NOMO-1 treated with DMSO at 0.1 percent for 48 hours (cell line): ENCODE measurements around the gene MLLT10.

Experiments
- DNase-seq: peaks from one replicate; lab custom pipeline; 2025; ENCODE audit not compliant: unreplicated experiment; lab: John Stamatoyannopoulos, UW

Gene MLLT10

DNA sequence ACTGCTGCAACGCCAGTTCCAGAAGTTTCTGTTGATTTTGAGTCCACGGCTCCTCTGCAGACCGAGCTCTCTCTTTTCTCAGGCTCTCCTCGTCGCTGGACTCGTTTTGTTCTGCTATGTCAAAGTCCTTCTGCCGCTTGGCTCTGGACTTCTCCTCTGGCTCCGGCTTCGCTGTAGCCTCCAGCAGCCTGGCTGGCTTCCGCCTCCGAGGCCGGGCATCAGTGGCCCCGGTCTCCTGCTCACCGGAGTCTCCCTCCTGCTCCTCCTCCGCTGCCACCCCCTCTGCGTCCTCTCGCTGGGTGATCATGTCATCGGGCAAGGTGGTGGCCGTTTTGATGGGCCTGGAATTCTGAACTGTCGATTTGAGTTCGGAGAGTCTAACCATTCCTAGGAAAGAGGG, 225.2 kb downstream of the MLLT10 start:
- no peak for DNase-seq

DNA sequence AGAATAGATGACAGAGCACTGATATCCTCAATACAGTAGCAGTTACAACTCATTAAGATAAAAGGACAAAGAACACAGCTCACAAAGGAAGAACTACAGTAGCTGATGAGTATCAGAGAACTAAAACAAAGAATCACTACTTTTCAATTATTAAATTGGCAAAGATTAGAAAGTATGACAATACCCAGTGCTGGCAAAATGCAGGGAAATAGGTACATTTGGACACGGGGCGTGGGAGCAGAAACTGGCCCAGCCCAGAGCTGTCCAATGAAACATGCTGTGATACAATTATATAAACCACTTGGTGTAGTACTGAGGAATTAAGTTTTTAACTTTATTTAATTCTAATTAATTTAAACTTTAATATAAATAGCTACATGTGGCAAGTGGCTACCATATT, 226.3 kb downstream of the MLLT10 start:
- DNase-seq: no peak

DNA sequence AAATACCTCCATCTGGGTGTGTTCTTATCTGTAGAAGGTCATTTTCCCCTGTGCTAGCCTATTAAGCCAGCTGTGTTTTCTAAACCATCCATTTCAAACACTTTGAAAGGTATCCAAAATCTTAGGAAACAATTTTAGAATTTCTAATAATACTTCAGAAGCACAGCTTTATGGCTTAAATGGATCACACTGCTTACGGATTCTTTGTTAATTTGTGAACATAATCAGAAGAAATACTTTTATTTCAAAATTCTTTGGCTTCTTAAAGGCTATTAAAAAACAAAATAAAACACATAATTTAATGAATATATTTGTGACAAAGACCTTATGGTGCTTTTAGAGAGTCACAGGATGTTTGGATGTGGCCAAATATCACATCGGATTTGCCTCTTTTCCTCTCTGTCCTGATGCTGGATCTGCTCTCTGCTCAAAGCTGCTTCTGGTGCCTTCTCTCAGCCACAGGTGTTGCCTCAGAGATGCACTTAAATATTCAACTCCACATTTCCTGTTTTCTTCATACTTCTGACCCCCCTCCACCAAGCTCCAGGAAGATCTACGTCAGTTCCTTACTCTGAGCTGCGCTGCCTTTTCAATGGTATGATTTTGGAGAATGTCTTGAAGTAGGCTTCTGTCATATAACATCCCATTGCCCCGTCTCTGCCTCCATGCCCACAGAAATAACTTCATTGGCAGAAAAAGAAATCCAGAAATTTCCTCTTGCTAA, 230.6 kb downstream of the MLLT10 start:
- peak; percentile 9 for DNase-seq

DNA sequence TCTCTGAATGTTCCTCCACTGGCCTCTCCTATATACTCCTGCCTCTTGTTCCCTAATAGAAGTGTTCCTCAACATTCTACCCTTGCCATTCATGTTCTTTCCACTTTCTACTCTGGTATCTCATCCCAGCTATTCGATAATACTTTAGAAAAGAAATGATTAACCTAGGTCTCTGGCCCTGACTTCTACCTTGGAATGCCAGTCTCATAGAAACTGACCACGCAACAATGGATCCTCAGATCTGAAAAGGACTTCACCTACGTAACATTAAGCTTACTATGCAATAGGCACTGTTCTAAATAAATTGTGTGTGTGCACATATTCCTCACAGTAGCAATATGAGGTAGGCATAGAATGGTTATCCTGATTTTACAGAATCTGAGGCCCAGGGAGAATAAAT, 235.0 kb downstream of the MLLT10 start:
- no peak for DNase-seq

DNA sequence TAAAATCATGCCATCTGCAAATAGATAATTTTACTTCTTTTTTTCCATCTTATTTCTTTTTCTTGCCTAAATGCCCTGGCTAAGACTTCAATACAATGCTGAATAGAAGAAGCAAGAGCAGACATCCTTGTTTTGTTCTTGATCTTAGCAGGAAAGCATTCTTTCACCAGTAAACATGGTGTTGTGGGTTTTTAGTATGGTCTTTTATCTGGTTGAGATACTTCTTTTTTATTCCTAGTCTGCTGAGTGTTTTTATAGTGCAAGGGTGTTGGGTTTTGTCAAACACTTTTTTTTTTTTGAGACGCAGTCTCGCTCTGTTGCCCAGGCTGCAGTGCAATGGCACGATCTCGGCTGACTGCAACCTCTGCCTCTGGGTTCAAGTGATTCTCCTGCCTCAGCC, 237.2 kb downstream of the MLLT10 start:
- DNase-seq: no peak

- DNase-seq: no peak
Measured at GRCh38 chr10:21776883-21777282, 242.9 kb downstream of the MLLT10 start.

DNA sequence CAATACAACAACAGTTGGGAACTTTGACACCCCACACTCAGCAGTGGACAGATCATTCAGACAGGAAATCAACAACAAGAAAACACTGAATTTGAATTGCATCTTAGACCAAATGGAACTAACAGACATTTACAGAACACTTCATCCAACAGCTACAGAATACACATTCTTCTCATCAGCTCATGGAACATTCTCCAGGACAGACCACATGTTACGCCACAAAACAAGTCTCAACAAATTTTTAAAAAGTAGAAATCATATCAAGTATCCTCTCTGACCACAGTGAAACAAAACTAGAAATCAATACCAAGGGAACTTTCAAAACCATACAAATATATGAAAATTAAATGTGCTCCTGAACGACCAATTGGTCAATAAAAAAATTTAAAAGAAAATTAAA, 257.2 kb downstream of the MLLT10 start:
- DNase-seq: no peak
